HEK293T (cell line): ENCODE results near the gene AGBL4.

Source experiments
- ARNT ChIP-seq: fragments of 450-650 bp; IDR thresholded peaks from 2 replicates; pipeline ENCODE4 v1.6.1; 2017; ENCODE audit warnings: mild to moderate bottlenecking
- BHLHE40 ChIP-seq: fragments of 450-650 bp; IDR thresholded peaks from 2 replicates; pipeline ENCODE4 v1.6.1; 2016; ENCODE audit warnings: mild to moderate bottlenecking, moderate library complexity, borderline replicate concordance
- CTBP1 ChIP-seq: fragments of 450-650 bp; IDR thresholded peaks from 2 replicates; pipeline ENCODE4 v1.6.1; 2016; ENCODE audit warnings: borderline replicate concordance
- ELF4 ChIP-seq: fragments of 450-650 bp; IDR thresholded peaks from 2 replicates; pipeline ENCODE4 v1.6.1; 2017; ENCODE audit warnings: antibody characterized with exemption
- FOXA1 ChIP-seq: fragments of 450-650 bp; IDR thresholded peaks from 2 replicates; pipeline ENCODE4 v1.6.1; 2016; ENCODE audit warnings: mild to moderate bottlenecking
- FOXK2 ChIP-seq: fragments of 450-650 bp; IDR thresholded peaks from 2 replicates; pipeline ENCODE4 v1.6.1; 2016; ENCODE audit warnings: mild to moderate bottlenecking
- FOXM1 ChIP-seq: fragments of 450-650 bp; IDR thresholded peaks from 2 replicates; pipeline ENCODE4 v1.6.1; 2017; ENCODE audit warnings: mild to moderate bottlenecking, borderline replicate concordance
- L3MBTL2 ChIP-seq: fragments of 450-650 bp; conservative IDR thresholded peaks from 2 replicates; pipeline ENCODE4 v1.6.1; 2016; ENCODE audit warnings: mild to moderate bottlenecking
- NFRKB ChIP-seq: fragments of 450-650 bp; IDR thresholded peaks from 2 replicates; pipeline ENCODE4 v1.6.1; 2016; ENCODE audit warnings: mild to moderate bottlenecking, moderate library complexity
- PKNOX1 ChIP-seq: fragments of 450-650 bp; IDR thresholded peaks from 2 replicates; pipeline ENCODE4 v1.6.1; 2016
- SP1 ChIP-seq: fragments of 450-650 bp; IDR thresholded peaks from 2 replicates; pipeline ENCODE4 v1.6.1; 2017
- SUZ12 ChIP-seq: fragments of 450-650 bp; IDR thresholded peaks from 2 replicates; pipeline ENCODE4 v1.6.1; 2016; ENCODE audit warnings: mild to moderate bottlenecking
- TARDBP ChIP-seq: fragments of 450-650 bp; IDR thresholded peaks from 2 replicates; pipeline ENCODE4 v1.6.1; 2016
- ZNF384 ChIP-seq: fragments of 450-650 bp; IDR thresholded peaks from 2 replicates; pipeline ENCODE4 v1.6.1; 2016

- TF ChIP-seq PKNOX1 (no peak), FOXM1 (no peak), NFRKB (no peak), FOXA1 (no peak), L3MBTL2 (no peak), TARDBP (no peak), BHLHE40 (no peak), SP1 (no peak), CTBP1 (no peak), FOXK2 (no peak), ARNT (no peak), SUZ12 (no peak), ELF4 (no peak), ZNF384 (no peak)
These were observed 1423.6 kb downstream of the AGBL4 start for GRCh38 chr1:48600182-48600581.
